Measurements from ENCODE around the gene XPO5. TPM values are rescaled to one million over a fixed set of nuclear protein-coding genes. Genes with fewer than 3 reads are reported as not detected.
A peak's percentile ranks its signal among the peaks of the same experiment; 100 is the strongest.

Gene XPO5
- total RNA-seq, 3 donors from 2014 or later (not counting 1 experiment from before 2014, with no cell fraction given), result 47.6 to 54.6 (median 48.7) TPM

DNA sequence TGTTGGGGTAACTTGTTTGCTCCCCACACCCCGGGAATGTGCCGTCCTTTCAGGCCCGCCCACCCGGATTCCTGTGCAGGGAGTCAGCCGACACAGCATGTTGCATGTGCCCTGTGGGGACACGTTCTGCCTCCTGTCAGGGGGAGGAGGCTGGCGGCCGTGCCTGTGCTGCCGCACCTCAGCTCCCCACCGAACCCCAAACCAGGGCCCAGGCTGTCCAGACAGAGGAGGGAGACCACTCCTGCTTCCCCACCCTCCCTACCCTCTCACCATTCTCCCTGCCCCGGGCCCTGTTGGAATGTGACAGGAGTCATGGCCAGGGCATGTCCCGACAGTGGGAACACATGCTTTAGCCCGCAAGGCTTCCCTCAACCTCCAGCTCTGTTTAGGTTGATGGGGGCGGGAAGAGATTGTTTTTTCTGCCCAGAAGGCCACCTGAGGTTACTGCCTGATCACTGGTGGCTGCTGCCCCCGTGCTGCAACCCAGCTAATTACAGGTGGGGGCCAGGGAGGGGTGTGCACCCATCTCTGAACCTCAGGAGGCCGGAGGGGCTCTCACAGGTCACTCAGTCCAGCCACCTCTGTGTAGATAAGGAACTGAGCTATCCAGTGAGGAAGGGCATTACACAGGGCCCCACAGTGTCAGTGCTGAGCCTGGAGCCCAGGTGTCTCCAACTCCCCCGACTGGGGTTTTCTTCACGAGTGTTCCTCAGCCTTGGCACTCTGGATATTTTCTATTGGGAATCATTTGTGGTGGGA lies 79.3 kb downstream of the XPO5 start:
- Mint-ChIP-seq H3K4me3 (no peak overlapping the region), H3K4me1 (peaks cover 20% of the 10 kb centered on the region in 2 donors), H3K36me3 (no peaks in the 10 kb centered on the region), H3K27me3 (ENCODE audit: low read depth in 2 of 2) (no peaks in the 10 kb centered on the region), H3K27ac (no peak overlapping the region), H3K9me3 (no peaks in the 10 kb centered on the region)
- ATAC-seq (peak in 2 of 3 donors; percentile 51 to 53), DNase-seq (peak in 1 of 2 donors; percentile 45)
- Histone ChIP-seq H3K27ac (ENCODE audit: low read length) (no peak overlapping the region), H3K4me3 (ENCODE audit: low read length) (no peak overlapping the region), H3K4me1 (ENCODE audit: control insufficient read depth, insufficient read depth, low read length) (peaks cover 19% of the 10 kb centered on the region), H3K36me3 (ENCODE audit: control insufficient read depth, insufficient read depth, low read length) (peaks cover 30% of the 10 kb centered on the region), H3K27me3 (ENCODE audit: control insufficient read depth, insufficient read depth, low read length) (no peaks in the 10 kb centered on the region), H3K9me3 (ENCODE audit: control insufficient read depth, insufficient read depth, low read length) (no peaks in the 10 kb centered on the region)
- intact Hi-C loops (cut with micrococcal nuclease), result no loop called here
- TF ChIP-seq, protein P1, sequence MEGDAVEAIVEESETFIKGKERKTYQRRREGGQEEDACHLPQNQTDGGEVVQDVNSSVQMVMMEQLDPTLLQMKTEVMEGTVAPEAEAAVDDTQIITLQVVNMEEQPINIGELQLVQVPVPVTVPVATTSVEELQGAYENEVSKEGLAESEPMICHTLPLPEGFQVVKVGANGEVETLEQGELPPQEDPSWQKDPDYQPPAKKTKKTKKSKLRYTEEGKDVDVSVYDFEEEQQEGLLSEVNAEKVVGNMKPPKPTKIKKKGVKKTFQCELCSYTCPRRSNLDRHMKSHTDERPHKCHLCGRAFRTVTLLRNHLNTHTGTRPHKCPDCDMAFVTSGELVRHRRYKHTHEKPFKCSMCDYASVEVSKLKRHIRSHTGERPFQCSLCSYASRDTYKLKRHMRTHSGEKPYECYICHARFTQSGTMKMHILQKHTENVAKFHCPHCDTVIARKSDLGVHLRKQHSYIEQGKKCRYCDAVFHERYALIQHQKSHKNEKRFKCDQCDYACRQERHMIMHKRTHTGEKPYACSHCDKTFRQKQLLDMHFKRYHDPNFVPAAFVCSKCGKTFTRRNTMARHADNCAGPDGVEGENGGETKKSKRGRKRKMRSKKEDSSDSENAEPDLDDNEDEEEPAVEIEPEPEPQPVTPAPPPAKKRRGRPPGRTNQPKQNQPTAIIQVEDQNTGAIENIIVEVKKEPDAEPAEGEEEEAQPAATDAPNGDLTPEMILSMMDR (IDR thresholded peaks at IDR 0.05), result no peak
- WGBS (ENCODE audit: insufficient coverage), result 94% methylated on average over 18 of the region's 18 CpGs

DNA sequence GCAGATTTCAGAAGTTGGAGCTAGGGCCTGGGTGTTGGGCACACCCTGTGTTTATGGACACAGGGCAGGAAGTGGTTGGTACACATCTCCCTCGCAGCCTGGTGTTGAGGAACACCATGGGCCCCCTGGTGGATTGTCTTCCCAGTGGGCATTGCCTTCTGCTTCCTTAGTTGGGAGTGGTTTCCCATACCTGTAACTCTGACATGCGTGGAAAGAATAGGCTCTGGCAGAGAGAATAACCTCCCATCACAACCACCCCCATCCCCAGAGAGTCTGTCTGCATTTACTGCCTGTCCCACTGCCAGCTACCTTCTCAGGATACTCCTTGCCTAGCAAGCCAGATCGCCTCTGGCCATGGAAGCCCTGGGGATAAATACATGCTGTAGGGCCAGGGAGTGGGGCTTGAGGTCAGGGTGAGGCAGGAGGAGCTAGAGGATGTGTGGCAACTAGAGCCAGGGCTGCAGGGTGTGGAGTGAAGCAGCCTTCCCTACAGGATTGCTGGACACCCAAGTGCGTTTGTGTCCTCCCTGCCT lies 80.4 kb downstream of the XPO5 start:
- Histone ChIP-seq H3K27me3 (ENCODE audit: control insufficient read depth, insufficient read depth, low read length) (no peaks in the 10 kb centered on the region), H3K36me3 (ENCODE audit: control insufficient read depth, insufficient read depth, low read length) (peaks cover 20% of the 10 kb centered on the region), H3K4me3 (ENCODE audit: low read length) (no peak overlapping the region), H3K4me1 (ENCODE audit: control insufficient read depth, insufficient read depth, low read length) (peaks cover 19% of the 10 kb centered on the region), H3K9me3 (ENCODE audit: control insufficient read depth, insufficient read depth, low read length) (no peaks in the 10 kb centered on the region), H3K27ac (ENCODE audit: low read length) (no peak overlapping the region)
- H3K36me3 Mint-ChIP-seq, result no peaks in the 10 kb centered on the region
- H3K27me3 Mint-ChIP-seq (ENCODE audit: low read depth in 2 of 2), result no peaks in the 10 kb centered on the region
- WGBS (ENCODE audit: insufficient coverage), result 68% methylated on average over 4 of the region's 4 CpGs
- peak overlapping the region; percentile 48 to 80 for H3K27ac Mint-ChIP-seq
- H3K9me3 Mint-ChIP-seq, result no peaks in the 10 kb centered on the region
- intact Hi-C loops (cut with micrococcal nuclease), result no loop called here
- TF ChIP-seq, protein P1 (IDR thresholded peaks at IDR 0.05), result no peak
- ATAC-seq (peak; percentile 61 to 77 (median 77)), DNase-seq (peak in 1 of 2 donors; percentile 65)
- H3K4me3 Mint-ChIP-seq, result peak overlapping the region; percentile 69
- H3K4me1 Mint-ChIP-seq, result peaks cover 20% of the 10 kb centered on the region in 2 donors

DNA sequence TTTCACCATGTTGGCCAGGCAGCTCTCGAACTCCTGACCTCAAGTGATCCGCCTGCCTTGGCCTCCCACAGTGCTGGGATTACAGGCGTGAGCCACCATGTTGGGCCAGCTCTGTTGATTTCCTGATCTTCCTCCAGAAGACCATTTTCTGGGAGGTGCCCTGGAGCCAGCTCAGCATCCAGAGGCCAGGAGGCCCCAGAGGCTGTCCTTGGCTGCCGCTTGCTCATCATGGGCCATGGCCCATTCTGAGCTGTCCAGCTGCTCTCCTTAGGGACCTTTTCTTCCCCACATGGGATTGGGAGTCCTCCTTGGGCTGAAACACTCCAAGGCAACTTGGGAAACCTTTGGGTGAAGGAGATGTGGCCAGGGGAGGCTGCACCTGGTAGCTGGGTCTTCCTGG lies 81.1 kb downstream of the XPO5 start:
- Histone ChIP-seq H3K4me1 (ENCODE audit: control insufficient read depth, insufficient read depth, low read length) (peaks cover 19% of the 10 kb centered on the region), H3K27ac (ENCODE audit: low read length) (no peak overlapping the region), H3K9me3 (ENCODE audit: control insufficient read depth, insufficient read depth, low read length) (no peaks in the 10 kb centered on the region), H3K4me3 (ENCODE audit: low read length) (no peak overlapping the region), H3K36me3 (ENCODE audit: control insufficient read depth, insufficient read depth, low read length) (peaks cover 14% of the 10 kb centered on the region), H3K27me3 (ENCODE audit: control insufficient read depth, insufficient read depth, low read length) (no peaks in the 10 kb centered on the region)
- Mint-ChIP-seq H3K4me1 (peaks cover 20 to 24% of the 10 kb centered on the region in 2 donors), H3K27ac (peak overlapping the region; percentile 48 to 80), H3K4me3 (peak overlapping the region; percentile 69), H3K9me3 (no peaks in the 10 kb centered on the region), H3K27me3 (ENCODE audit: low read depth in 2 of 2) (no peaks in the 10 kb centered on the region), H3K36me3 (no peaks in the 10 kb centered on the region)
- intact Hi-C loops (cut with micrococcal nuclease), result no loop called here
- no peak for DNase-seq
- TF ChIP-seq, protein P1 (IDR thresholded peaks at IDR 0.05), result no peak
- 97% methylated on average over 4 of the region's 4 CpGs for WGBS (ENCODE audit: insufficient coverage)
- no peak for ATAC-seq

Data from natural killer cell (primary cell).